WERI-Rb-1 (cell line): ENCODE measurements around the gene ATP2A2.

Source experiments
- DNase-seq: peaks from one replicate; pipeline ENCODE4 v3.0.0-alpha.2; 2020
- H3K27ac ChIP-seq: fragments of 250-450 bp; sonication (Bioruptor Pico); 2 replicates; pipeline ENCODE4 v1.5.1; 2020; ENCODE audit warnings: mild to moderate bottlenecking, moderate library complexity
- H3K27me3 ChIP-seq: fragments of 250-450 bp; sonication (Bioruptor Pico); 2 replicates; pipeline ENCODE4 v1.5.1; 2021; ENCODE audit warnings: mild to moderate bottlenecking, low read depth, moderate library complexity; ENCODE audit not compliant: insufficient read depth, severe bottlenecking
- H3K36me3 ChIP-seq: fragments of 250-450 bp; sonication (Bioruptor Pico); 2 replicates; pipeline ENCODE4 v1.5.1; 2020; ENCODE audit warnings: mild to moderate bottlenecking, moderate library complexity
- H3K4me3 ChIP-seq: 2 replicates; pipeline ENCODE4 v1.5.1; 2011; ENCODE audit warnings: low read depth, mild to moderate bottlenecking, control low read depth, low read length
- H3K9me3 ChIP-seq: fragments of 250-450 bp; sonication (Bioruptor Pico); 2 replicates; pipeline ENCODE4 v1.5.1; 2021; ENCODE audit warnings: mild to moderate bottlenecking, moderate library complexity; ENCODE audit not compliant: severe bottlenecking
- TF ChIP-seq, protein P1 (sequence below): IDR thresholded peaks from 2 replicates; pipeline ENCODE4 v1.5.1; 2011; ENCODE audit warnings: low read depth, mild to moderate bottlenecking, control low read depth, inconsistent platforms, low read length

ATP2A2 gene

DNA sequence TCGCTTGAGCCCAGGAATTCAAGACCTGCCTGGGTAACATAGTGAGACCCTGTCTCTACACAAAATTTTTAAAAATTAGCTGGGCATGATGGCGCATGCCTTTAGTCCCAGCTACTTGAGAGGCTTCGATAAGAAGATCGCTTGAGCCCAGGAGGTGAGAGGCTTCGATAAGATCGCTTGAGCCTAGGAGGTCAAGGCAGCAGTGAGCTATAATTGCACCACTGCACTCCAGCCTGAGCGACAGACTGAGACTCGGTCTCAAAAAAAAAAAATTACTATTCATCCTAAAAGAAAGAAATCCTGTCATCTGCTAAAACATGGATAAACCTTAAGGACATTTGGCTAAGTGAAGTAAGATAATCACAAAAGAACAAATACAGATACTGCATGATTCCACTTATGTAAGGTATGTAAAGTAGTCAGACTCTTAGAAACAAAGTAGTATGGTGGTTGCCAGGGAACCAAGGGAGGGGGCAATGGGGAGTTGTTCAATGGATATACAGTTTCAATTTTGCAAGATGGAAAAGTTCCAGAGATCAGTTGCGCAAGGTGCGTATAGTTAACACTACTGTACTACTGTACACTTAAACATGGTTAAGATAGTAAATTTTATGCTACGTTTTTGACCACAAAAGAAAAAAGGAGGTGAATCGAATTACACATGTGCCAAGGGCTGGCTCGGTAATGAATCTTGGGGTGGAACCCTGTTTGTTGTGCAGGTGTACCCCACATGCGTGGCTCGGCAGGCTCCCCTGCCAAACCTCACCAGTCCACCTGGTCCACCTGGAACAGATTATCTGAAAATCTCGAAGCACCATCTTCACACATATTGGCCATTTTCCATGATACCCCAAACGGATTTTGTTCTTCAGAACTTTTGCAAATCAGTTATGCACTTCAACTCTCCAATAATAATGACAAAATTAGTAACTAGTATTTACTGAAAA, 18.3 kb upstream of the ATP2A2 start:
- no peaks in the 10 kb centered on the region for H3K36me3 ChIP-seq
- no peak overlapping the region for H3K27ac ChIP-seq
- H3K4me3 ChIP-seq = no peak overlapping the region
- TF ChIP-seq, protein P1, sequence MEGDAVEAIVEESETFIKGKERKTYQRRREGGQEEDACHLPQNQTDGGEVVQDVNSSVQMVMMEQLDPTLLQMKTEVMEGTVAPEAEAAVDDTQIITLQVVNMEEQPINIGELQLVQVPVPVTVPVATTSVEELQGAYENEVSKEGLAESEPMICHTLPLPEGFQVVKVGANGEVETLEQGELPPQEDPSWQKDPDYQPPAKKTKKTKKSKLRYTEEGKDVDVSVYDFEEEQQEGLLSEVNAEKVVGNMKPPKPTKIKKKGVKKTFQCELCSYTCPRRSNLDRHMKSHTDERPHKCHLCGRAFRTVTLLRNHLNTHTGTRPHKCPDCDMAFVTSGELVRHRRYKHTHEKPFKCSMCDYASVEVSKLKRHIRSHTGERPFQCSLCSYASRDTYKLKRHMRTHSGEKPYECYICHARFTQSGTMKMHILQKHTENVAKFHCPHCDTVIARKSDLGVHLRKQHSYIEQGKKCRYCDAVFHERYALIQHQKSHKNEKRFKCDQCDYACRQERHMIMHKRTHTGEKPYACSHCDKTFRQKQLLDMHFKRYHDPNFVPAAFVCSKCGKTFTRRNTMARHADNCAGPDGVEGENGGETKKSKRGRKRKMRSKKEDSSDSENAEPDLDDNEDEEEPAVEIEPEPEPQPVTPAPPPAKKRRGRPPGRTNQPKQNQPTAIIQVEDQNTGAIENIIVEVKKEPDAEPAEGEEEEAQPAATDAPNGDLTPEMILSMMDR = no peak
- H3K9me3 ChIP-seq = no peaks in the 10 kb centered on the region
- H3K27me3 ChIP-seq = no peaks in the 10 kb centered on the region
- no peak for DNase-seq

DNA sequence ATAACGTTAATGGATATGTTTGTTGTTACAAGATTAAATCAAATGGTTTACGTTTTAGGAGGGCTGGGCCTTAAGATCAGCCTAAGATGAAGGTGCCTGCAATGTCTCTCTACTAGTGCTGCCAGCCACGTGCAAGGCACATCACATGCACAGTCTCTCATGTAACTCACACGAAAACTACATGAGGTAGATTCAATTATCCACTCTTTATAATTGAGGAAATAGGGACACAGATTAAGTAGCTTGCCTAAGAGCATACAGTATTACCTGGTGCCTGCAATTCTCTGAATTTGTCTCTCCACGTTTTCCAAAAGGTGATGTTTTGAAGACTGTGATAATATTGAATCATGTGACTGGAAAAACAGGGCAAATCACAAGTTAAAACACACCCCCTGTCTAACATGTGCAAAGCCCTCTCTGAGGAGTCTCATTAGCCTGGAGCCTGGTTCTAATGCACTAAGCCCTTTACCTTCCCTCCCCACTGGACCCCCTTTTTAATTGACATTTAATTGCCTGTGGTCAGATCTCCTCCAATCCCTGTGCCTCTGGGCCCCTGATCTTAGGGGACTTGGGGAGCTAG, 14.6 kb upstream of the ATP2A2 start:
- TF ChIP-seq, protein P1 = no peak
- DNase-seq = no peak
- Histone ChIP-seq H3K27me3 (no peaks in the 10 kb centered on the region), H3K36me3 (no peaks in the 10 kb centered on the region), H3K4me3 (no peak overlapping the region), H3K27ac (peak overlapping the region; percentile 19; the same call in 1 of the 2 replicates), H3K9me3 (no peaks in the 10 kb centered on the region)

GRCh38 chr12:110266980-110267620, 13.9 kb upstream of the ATP2A2 start:
- DNase-seq = peak; percentile 44
- H3K27ac ChIP-seq = peak overlapping the region; percentile 19; the same call in 1 of the 2 replicates
- TF ChIP-seq, protein P1 = no peak
- no peaks in the 10 kb centered on the region for H3K9me3 ChIP-seq
- H3K27me3 ChIP-seq = no peaks in the 10 kb centered on the region
- H3K4me3 ChIP-seq = no peak overlapping the region
- no peaks in the 10 kb centered on the region for H3K36me3 ChIP-seq

DNA sequence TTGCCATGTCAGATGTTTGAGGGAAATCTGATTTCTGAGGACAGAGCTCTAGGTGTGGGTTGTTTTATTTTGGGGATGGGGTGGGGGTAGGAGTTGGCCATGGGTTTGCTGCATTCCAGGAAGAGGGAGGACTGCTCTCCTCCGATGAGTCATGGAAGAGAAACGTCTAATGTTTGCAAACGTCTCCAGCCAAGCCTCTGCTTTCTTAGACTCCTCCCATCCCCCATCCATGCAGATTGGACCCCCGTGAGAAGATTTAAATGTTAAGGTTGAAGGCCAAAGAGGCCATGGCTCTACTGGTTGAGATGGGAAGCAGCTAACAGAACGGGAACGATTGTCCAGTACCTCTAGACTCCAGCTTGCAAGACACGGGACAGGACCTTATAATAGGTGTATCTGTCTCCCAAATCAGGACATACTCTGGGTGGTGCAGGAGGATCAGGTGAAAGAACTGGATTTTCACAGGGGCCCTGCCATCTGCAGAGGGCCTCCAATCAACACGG, 11.4 kb upstream of the ATP2A2 start:
- H3K27ac ChIP-seq = peak overlapping the region; percentile 88
- H3K27me3 ChIP-seq = no peaks in the 10 kb centered on the region

More for the DNA sequence above, 11.4 kb upstream of the ATP2A2 start:
- H3K4me3 ChIP-seq = peak overlapping the region; percentile 19
- no peaks in the 10 kb centered on the region for H3K36me3 ChIP-seq
- TF ChIP-seq, protein P1 = no peak
- DNase-seq = no peak
- no peaks in the 10 kb centered on the region for H3K9me3 ChIP-seq
